ENCODE measurements around the gene ABCA8.
"Not testable (repeated sequence)": the region's sequence is repeated elsewhere in the genome, so short reads cannot be mapped to it uniquely, and the experiment has no call there.

Gene ABCA8

DNA sequence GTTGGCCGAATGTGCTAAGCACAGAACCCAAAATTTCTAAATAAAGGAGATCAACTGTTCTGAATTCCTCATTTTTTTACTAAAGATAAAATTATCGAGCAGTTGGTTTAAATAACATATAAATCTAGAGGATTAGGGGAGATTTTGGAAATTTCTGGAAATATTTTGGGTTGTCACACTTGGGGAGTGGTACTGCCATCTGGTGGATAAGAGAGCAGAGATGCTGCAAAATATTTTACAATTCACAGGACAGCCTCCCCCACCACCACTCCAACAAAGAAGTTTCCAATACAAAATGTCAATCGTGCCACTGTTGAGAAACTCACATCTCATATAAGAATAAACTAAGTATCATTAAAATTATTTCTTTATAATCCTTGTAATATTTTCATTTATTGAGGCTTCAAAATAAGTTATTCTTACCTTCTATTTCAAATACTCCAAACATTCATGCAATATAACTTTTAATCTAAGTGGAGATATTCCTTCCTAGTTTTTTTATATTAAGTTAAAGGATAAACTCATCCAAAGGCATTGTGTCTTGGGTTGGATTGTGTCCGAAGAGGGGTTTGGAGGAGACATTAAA, 17.0 kb upstream of the ABCA8 start:
- TF ChIP-seq, protein P1, sequence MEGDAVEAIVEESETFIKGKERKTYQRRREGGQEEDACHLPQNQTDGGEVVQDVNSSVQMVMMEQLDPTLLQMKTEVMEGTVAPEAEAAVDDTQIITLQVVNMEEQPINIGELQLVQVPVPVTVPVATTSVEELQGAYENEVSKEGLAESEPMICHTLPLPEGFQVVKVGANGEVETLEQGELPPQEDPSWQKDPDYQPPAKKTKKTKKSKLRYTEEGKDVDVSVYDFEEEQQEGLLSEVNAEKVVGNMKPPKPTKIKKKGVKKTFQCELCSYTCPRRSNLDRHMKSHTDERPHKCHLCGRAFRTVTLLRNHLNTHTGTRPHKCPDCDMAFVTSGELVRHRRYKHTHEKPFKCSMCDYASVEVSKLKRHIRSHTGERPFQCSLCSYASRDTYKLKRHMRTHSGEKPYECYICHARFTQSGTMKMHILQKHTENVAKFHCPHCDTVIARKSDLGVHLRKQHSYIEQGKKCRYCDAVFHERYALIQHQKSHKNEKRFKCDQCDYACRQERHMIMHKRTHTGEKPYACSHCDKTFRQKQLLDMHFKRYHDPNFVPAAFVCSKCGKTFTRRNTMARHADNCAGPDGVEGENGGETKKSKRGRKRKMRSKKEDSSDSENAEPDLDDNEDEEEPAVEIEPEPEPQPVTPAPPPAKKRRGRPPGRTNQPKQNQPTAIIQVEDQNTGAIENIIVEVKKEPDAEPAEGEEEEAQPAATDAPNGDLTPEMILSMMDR (IDR thresholded peaks at IDR 0.05; ENCODE audit: low read depth, low read length), result peak; percentile 64
- DNase-seq (ENCODE audit: low read depth in 2 of 2), result peak; percentile 61 to 63
- no peak overlapping the region for H3K4me3 ChIP-seq (replicated peaks in 1 of 2; ENCODE audit: low read depth in 2 of 2, low read length in 2 of 2)

DNA sequence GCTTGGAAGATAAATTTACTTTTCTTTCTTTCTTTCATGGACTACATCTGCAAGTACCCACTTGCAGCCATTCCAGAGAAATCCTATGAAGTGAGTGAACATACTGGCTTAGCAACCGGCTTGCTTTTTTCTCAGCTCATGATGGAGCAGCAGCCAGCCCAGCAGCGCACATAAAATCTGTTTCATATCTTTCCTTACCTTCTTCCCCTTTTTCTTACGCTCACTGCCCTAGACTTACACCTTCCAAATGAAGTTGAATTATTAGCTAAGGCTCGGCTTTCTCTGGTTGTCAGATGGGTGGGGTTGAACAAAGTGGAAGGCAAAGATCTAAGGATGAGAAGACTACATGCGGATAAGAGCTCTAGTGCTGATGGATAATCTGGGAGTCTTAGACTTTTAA, 13.9 kb upstream of the ABCA8 start:
- H3K4me3 ChIP-seq (replicated peaks in 1 of 2; ENCODE audit: low read depth in 2 of 2, low read length in 2 of 2), result no peak overlapping the region
- no peak for DNase-seq (ENCODE audit: low read depth in 2 of 2)
- TF ChIP-seq, protein P1 (IDR thresholded peaks at IDR 0.05; ENCODE audit: low read depth, low read length), result no peak

DNA sequence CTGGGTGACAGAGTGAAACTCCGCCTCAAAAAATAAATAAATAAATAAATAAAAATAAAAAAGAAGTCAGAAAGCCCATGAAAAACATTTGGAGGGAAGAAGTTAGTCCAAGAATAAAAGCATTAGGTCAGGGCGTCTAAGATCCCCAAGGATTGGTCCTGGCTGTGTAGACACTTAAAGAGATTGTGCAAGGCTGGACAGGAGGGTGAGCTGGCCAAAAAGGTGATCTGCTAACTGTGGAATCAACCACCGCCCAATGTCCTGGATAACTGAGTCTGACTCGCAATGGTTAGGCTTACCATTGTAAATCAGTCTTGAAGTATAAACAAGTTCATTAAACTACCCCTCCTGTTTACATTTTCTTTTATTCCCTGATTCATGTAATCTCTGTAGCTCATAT, 8.8 kb upstream of the ABCA8 start:
- DNase-seq (ENCODE audit: low read depth in 2 of 2), result peak in 1 of 2 donors; percentile 29

DNA sequence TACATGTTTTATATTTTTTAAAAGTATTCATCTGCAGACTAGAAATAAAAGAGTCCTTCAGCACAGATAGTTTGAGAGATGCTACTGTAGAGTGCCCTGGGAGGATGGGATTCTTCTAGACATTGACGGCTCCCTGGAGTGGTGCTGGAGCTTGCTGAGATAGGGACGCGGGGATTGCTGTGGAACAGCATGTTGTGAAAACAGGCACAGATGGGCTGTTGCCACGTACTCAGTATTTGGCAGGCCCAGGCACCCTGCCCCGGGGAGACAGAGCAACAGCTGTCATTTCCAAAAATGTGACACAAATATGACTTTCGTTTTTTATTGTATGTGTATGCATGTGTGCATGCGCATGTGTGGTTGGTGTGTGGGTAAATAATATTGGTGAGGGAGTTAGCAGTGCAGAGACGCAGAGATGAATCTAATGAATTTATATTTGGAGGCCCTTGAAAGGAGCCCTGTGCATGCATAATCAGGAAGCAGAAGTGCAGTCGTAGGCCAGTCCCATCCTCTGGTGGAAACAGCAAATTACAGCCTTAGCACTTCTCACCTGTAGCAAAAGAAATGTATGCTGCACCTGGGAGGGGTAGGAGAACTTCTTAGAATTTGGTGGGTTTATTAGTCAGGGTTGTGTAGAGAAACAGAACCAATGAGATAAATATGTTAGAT, 6.2 kb upstream of the ABCA8 start:
- DNase-seq (ENCODE audit: low read depth in 2 of 2), result no peak
- TF ChIP-seq, protein P1 (IDR thresholded peaks at IDR 0.05; ENCODE audit: low read depth, low read length), result no peak

More for the DNA sequence above, 8.8 kb upstream of the ABCA8 start:
- TF ChIP-seq, protein P1 (IDR thresholded peaks at IDR 0.05; ENCODE audit: low read depth, low read length), result no peak
- H3K4me3 ChIP-seq (replicated peaks in 1 of 2; ENCODE audit: low read depth in 2 of 2, low read length in 2 of 2), result no peak overlapping the region

DNA sequence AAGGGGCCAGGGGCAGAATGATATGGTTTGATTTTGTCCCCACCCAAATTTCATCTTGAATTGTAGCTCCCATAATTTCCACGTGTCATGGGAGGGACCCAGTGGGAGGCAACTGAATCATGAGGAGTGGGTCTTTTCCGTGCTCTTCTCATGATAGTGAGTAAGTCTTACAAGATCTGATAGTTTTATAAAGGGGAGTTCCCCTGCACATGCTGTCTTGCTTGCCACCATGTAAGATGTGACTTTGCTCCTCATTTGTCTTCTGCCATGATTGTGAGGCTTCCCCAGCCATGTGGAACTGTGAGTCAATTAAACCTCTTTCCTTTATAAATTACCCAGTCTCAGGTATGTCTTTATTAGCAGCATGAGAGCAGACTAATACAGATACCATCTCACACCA, 3.9 kb upstream of the ABCA8 start:
- not testable (repeated sequence) for H3K4me3 ChIP-seq (replicated peaks in 1 of 2; ENCODE audit: low read depth in 2 of 2, low read length in 2 of 2); DNase-seq (ENCODE audit: low read depth in 2 of 2)

More for the DNA sequence above, 6.2 kb upstream of the ABCA8 start:
- no peak overlapping the region for H3K4me3 ChIP-seq (replicated peaks in 1 of 2; ENCODE audit: low read depth in 2 of 2, low read length in 2 of 2)

DNA sequence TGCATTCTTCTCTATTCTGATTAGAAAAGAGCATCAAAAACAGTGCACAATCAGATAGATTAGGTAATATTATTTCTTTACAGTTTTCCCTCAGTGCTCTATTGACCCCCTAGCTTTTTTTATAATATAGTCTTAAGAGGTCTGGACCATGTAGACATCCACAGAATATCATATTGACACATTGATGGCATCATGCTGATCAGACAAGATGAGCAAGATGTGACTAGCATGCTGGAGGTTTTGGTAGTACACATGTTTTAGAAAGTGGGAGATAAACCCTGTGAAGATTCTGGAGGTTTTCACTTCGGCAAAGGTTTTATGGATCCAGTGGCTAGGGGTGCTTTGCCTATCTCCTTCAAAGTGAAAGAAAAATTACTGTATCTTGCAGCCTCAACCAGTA, 2.8 kb upstream of the ABCA8 start:
- H3K4me3 ChIP-seq (replicated peaks in 1 of 2; ENCODE audit: low read depth in 2 of 2, low read length in 2 of 2), result no peak overlapping the region
- TF ChIP-seq, protein P1 (IDR thresholded peaks at IDR 0.05; ENCODE audit: low read depth, low read length), result no peak
- DNase-seq (ENCODE audit: low read depth in 2 of 2), result no peak

DNA sequence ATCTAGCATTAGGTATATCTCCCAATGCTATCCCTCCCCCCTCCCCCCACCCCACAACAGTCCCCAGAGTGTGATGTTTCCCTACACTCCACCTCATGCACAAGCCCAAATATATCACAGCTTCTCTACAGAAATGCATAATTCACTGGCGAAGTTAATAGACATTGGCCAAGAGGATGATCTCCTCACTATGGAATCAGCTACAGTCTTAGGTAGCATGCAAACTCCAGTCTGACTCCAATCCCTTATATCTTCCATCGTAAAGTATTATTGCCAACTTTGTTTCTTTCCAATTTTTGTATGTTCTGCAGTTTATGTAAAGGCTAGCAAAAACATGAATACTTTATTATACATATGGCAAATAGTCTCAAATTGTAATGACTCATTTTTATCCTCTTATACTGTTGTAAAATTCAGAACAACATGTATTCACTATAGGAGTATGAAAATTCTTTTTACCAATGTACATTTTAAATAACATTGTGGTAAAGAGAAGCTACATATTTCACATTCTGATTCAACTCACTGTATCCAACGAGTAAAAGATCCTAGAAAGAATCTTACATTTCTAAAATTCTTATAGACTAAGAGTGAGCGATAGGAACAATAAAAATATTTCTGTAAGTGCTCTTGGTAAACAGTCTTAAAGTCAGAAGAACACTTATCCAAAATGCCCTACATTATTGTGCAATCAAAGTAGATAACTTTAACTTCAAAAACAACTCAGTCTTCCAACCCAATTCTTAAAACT, 871 bp downstream of the ABCA8 start:
- TF ChIP-seq, protein P1 (IDR thresholded peaks at IDR 0.05; ENCODE audit: low read depth, low read length), result no peak
- peak overlapping the region; percentile 32 to 41 for H3K4me3 ChIP-seq (replicated peaks in 1 of 2; ENCODE audit: low read depth in 2 of 2, low read length in 2 of 2)
- peak; percentile 47 to 50 for DNase-seq (ENCODE audit: low read depth in 2 of 2)
